Measurements from ENCODE around the gene LAP3.
A peak's percentile ranks its signal among the peaks of the same experiment; 100 is the strongest.

LAP3 gene

DNA sequence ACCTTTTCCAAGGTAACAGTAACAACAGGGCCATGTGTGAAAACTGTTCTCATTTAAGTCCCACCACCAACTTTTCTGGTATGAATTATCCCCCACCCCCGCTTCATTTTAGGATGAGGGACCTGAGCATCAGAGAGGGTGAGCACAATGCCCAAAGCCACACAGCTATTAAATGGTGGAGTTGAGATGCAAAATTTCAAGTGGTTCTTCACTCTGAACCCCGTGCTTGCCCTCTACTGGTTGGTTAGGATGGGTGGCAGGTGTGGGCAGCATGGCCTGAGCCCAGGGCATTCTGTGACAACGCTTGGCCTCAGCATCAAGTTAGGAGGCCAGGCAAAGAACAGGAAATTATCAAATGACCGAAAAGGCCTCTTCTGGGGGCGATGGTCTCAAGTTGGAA, 70.9 kb downstream of the LAP3 start:
- FAIRE-seq (no peak), DNase-seq (ENCODE audit: insufficient read length, low spot score) (no peak)
- TF ChIP-seq CTCF (IDR thresholded peaks at IDR 0.05; ENCODE audit: insufficient read depth, missing control alignments): peak; percentile 0

DNA sequence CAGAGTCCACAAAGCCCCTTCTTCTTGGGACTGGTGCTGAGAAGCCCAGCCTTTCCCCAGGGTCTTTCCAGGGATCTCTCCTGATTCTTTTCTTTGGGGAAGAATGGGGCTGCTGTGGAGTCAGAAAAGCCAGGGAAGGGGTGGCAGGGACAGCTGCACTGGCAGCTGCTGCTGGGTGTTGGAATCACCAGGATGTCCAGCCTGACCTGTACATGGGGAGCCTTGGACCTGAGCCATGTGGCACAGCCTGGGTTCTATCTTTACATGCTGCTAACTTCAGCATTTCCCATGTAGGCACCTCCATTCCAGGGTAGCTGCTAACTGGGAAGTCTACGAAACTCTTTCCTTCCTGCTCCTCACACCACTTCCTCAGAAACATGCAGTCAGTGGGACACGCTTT, 73.4 kb downstream of the LAP3 start:
- DNase-seq (ENCODE audit: insufficient read length, low spot score): no peak
- no peak for FAIRE-seq
- TF ChIP-seq CTCF (IDR thresholded peaks at IDR 0.05; ENCODE audit: insufficient read depth, missing control alignments): no peak

GRCh38 chr4:17654701-17655100, 77.7 kb downstream of the LAP3 start:
- TF ChIP-seq CTCF (IDR thresholded peaks at IDR 0.05; ENCODE audit: insufficient read depth, missing control alignments): no peak
- no peak for FAIRE-seq

DNA sequence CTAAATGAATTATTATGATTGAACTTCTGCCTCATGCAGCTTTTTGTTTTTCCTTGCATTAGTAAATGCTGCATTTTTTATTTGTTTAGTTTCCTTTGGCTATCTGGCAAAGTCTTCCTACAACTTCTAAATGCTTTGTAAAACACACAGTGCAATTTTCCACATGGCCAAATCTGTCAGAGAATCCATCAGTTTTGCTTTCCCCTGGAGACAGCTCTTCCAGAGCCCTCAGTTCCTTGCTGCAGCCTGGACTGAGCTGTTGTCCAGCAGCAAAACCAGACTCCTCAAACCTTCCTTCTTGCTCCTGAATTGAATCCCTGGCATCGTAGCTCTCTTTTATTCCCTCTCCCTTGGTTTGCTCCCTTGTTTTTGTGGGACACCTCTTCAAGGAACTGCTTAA, 80.1 kb downstream of the LAP3 start:
- no peak for DNase-seq (ENCODE audit: insufficient read length, low spot score)
- no peak for TF ChIP-seq CTCF (IDR thresholded peaks at IDR 0.05; ENCODE audit: insufficient read depth, missing control alignments)
- FAIRE-seq: no peak

More at GRCh38 chr4:17654701-17655100, 77.7 kb downstream of the LAP3 start:
- no peak for DNase-seq (ENCODE audit: insufficient read length, low spot score)

All from D721Med (cell line).